Measurements from ENCODE around the gene TRIM28. TPM values are rescaled to one million over a fixed set of nuclear protein-coding genes. Genes with fewer than 3 reads are reported as not detected.

The TRIM28 gene
- total RNA-seq, 1 experiment from 2014 or later: 1,038 TPM

DNA sequence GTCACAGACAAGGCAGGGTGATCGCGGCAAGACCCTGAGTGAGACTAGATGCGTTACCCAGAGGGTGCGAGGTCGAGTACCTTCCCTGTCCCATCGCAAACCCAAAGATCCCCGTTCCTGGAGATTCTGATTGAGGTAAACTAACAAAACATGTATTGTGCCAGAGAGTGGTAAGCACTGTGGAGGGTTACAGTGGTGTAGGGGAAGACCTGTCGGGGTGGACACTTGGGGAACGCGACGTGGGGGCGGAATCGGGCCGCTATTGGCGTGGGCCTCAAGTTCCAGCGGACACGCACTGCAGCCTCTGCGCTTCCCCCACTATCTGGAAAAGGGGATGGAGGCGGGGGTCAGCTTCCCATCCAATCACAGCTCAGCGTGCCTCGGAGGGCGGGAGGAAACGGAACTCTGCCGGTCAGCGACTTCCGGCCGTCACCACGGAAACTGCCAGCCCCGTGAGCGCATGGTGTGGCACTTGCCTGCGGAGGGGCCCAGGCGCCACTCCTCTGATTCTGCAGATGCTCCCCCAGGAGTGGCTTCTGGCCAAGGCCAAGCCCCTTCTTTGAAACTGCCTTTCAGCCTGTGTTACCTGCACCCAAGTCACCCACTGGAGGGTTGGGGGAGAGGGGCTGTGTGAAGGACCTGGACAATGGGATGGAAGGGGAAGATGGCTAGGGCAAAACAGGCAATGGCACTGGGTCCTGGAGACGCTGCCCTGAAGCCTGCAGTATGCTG is 15.6 kb downstream of the TRIM28 start:
- intact Hi-C loops (cut with micrococcal nuclease; ENCODE audit: unreplicated experiment): loop anchor here (1.0 kb wide), 1 partner anchor 158 kb away; no protein-coding TSS in a partner anchor
- ChIA-PET POLR2A (ENCODE audit: low non-redundant PET) (interaction anchor here (0.6 kb wide), 3 partner anchors 9 to 341 kb away, joined by 3 to 17 read pairs (median 3); no protein-coding TSS in a partner anchor), CTCF (no interaction called here)
- Histone ChIP-seq H3K4me1 (ENCODE audit: insufficient read depth, low read length, poor library complexity, severe bottlenecking) (peaks cover 22% of the 10 kb centered on the region), H3K36me3 (ENCODE audit: insufficient read depth, low read length, poor library complexity, severe bottlenecking) (peaks cover 18% of the 10 kb centered on the region), H3K4me3 (ENCODE audit: low read depth, low read length, poor library complexity, severe bottlenecking) (peak overlapping the region; percentile 73), H3K27me3 (replicated peaks; ENCODE audit: insufficient read depth, low read depth, low read length, poor library complexity) (no peaks in the 10 kb centered on the region), H3K27ac (ENCODE audit: low read depth, low read length, poor library complexity, severe bottlenecking) (peak overlapping the region; percentile 98), H3K9me3 (ENCODE audit: low read depth, low read length, poor library complexity, severe bottlenecking) (no peaks in the 10 kb centered on the region)
- TSS peak; percentile 58 for BruUV-seq (replicated peaks)
- peak; percentile 92 for DNase-seq (ENCODE audit: low spot score)
- no peak for TF ChIP-seq EZH2 (IDR thresholded peaks at IDR 0.05; ENCODE audit: borderline replicate concordance, low read depth, low read length, poor library complexity, severe bottlenecking)
- TF ChIP-seq, protein P1, sequence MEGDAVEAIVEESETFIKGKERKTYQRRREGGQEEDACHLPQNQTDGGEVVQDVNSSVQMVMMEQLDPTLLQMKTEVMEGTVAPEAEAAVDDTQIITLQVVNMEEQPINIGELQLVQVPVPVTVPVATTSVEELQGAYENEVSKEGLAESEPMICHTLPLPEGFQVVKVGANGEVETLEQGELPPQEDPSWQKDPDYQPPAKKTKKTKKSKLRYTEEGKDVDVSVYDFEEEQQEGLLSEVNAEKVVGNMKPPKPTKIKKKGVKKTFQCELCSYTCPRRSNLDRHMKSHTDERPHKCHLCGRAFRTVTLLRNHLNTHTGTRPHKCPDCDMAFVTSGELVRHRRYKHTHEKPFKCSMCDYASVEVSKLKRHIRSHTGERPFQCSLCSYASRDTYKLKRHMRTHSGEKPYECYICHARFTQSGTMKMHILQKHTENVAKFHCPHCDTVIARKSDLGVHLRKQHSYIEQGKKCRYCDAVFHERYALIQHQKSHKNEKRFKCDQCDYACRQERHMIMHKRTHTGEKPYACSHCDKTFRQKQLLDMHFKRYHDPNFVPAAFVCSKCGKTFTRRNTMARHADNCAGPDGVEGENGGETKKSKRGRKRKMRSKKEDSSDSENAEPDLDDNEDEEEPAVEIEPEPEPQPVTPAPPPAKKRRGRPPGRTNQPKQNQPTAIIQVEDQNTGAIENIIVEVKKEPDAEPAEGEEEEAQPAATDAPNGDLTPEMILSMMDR (conservative IDR thresholded peaks at IDR 0.05; ENCODE audit: low read depth, low read length): no peak

DNA sequence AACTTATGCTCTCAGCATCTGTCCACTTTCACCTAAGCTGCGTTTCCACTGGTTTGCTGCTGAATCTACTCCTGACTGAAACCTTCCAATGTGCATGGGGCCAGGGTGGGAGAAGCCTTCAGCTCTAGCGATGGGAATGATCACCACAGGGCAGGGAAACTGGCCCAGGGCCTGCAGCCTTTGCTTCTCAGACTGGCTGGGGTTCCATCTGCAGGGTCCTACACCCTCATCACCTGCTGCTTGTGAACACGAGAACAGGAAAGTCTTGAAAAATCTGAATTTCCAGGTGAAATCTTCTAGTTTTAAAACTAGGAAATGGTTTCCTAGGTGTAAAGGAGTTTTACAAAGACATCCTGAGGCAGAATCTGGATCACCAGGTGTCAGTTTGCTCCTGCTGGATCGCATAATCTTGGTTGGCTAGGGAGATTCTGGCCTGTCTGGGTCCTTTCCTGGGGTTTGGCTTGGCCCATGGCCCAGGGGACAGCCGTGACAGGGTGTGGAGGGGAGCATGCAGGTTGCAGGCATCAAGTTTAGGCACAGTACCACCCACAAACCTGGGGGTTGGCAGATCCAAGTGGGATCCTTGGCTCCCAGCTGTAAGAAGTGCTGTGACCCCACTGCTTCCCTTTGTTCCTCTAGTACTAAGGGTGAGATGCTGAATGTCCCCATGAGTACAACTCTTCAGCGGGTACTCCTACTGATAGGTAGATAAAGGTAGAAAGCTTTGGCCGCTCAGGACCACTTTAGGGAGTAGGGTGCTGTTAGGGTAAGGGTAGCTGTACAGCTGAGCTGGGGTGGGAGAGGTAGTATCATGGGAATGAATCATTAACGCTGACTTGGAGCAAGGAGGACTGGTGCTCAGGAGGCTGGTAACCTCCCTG is 16.4 kb downstream of the TRIM28 start:
- TF ChIP-seq, protein P1 (conservative IDR thresholded peaks at IDR 0.05; ENCODE audit: low read depth, low read length): no peak
- no peak for TF ChIP-seq EZH2 (IDR thresholded peaks at IDR 0.05; ENCODE audit: borderline replicate concordance, low read depth, low read length, poor library complexity, severe bottlenecking)
- DNase-seq (ENCODE audit: low spot score): no peak
- peaks cover 20% of the 10 kb centered on the region for H3K4me1 ChIP-seq (ENCODE audit: insufficient read depth, low read length, poor library complexity, severe bottlenecking)
- no TSS peak for BruUV-seq (replicated peaks)
- ChIA-PET POLR2A (ENCODE audit: low non-redundant PET) (no interaction called here), CTCF (no interaction called here)
- H3K27me3 ChIP-seq (replicated peaks; ENCODE audit: insufficient read depth, low read depth, low read length, poor library complexity): no peaks in the 10 kb centered on the region
- H3K36me3 ChIP-seq (ENCODE audit: insufficient read depth, low read length, poor library complexity, severe bottlenecking): peaks cover 18% of the 10 kb centered on the region
- H3K27ac ChIP-seq (ENCODE audit: low read depth, low read length, poor library complexity, severe bottlenecking): peak overlapping the region; percentile 98
- H3K4me3 ChIP-seq (ENCODE audit: low read depth, low read length, poor library complexity, severe bottlenecking): peak overlapping the region; percentile 73
- intact Hi-C loops (cut with micrococcal nuclease; ENCODE audit: unreplicated experiment): no loop called here
- no peaks in the 10 kb centered on the region for H3K9me3 ChIP-seq (ENCODE audit: low read depth, low read length, poor library complexity, severe bottlenecking)

DNA sequence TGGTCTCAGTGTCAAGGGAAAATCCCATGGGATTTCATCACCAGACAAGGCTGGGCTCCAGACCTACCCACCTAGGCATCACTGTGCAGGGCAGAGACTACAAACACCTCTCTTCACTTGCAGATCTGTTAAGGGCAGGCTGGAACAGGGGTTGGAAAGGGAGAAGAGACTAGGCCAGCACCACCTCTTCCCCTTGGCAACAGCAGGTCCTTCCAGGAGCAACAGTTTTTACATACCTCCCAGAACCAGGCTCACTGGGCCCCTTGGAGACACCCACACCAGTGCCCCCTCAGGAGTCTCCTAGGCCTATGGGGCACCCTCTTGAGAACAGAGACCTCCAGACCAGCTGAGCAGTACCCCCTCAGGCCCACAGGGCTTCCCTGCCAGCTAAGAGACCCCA is 17.1 kb downstream of the TRIM28 start:
- Histone ChIP-seq H3K4me1 (ENCODE audit: insufficient read depth, low read length, poor library complexity, severe bottlenecking) (peaks cover 16% of the 10 kb centered on the region), H3K4me3 (ENCODE audit: low read depth, low read length, poor library complexity, severe bottlenecking) (no peak overlapping the region), H3K9me3 (ENCODE audit: low read depth, low read length, poor library complexity, severe bottlenecking) (no peaks in the 10 kb centered on the region), H3K36me3 (ENCODE audit: insufficient read depth, low read length, poor library complexity, severe bottlenecking) (peaks cover 11% of the 10 kb centered on the region), H3K27me3 (replicated peaks; ENCODE audit: insufficient read depth, low read depth, low read length, poor library complexity) (no peaks in the 10 kb centered on the region), H3K27ac (ENCODE audit: low read depth, low read length, poor library complexity, severe bottlenecking) (no peak overlapping the region)
- BruUV-seq (replicated peaks): no TSS peak
- no peak for DNase-seq (ENCODE audit: low spot score)
- intact Hi-C loops (cut with micrococcal nuclease; ENCODE audit: unreplicated experiment): no loop called here
- ChIA-PET POLR2A (ENCODE audit: low non-redundant PET) (no interaction called here), CTCF (no interaction called here)
- TF ChIP-seq, protein P1 (conservative IDR thresholded peaks at IDR 0.05; ENCODE audit: low read depth, low read length): no peak
- TF ChIP-seq EZH2 (IDR thresholded peaks at IDR 0.05; ENCODE audit: borderline replicate concordance, low read depth, low read length, poor library complexity, severe bottlenecking): no peak
